Measurements from ENCODE around the gene RFNG.

The RFNG gene

GRCh38 chr17:82088838-82089722 is 37.5 kb upstream of the RFNG start:
- no peak for DNase-seq

- no peak for DNase-seq
Measured at GRCh38 chr17:82087961-82088837, 36.6 kb upstream of the RFNG start.

- no peak for DNase-seq
Measured at GRCh38 chr17:82086941-82087906, 35.6 kb upstream of the RFNG start.

- no peak for DNase-seq
Measured at GRCh38 chr17:82085931-82086764, 34.5 kb upstream of the RFNG start.

- DNase-seq: no peak
Measured at GRCh38 chr17:82085031-82085861, 33.6 kb upstream of the RFNG start.

- no peak for DNase-seq
Measured at GRCh38 chr17:82084373-82085030, 32.9 kb upstream of the RFNG start.

- DNase-seq: no peak
Measured at GRCh38 chr17:82083533-82084359, 32.1 kb upstream of the RFNG start.

- DNase-seq: no peak
Measured at GRCh38 chr17:82083009-82083408, 31.4 kb upstream of the RFNG start.

- no peak for DNase-seq
Measured at GRCh38 chr17:82082456-82082855, 30.8 kb upstream of the RFNG start.

- no peak for DNase-seq
Measured at GRCh38 chr17:82081966-82082365, 30.4 kb upstream of the RFNG start.

GRCh38 chr17:82081546-82081945 is 29.9 kb upstream of the RFNG start:
- no peak for DNase-seq

- DNase-seq: no peak
Measured at GRCh38 chr17:82080789-82081464, 29.3 kb upstream of the RFNG start.

GRCh38 chr17:82080048-82080788 is 28.6 kb upstream of the RFNG start:
- DNase-seq: no peak

- DNase-seq: no peak
Measured at GRCh38 chr17:82079001-82079677, 27.5 kb upstream of the RFNG start.

- no peak for DNase-seq
Measured at GRCh38 chr17:82078433-82078832, 26.8 kb upstream of the RFNG start.

GRCh38 chr17:82077617-82078358 is 26.2 kb upstream of the RFNG start:
- no peak for DNase-seq
